A549 treated with DMSO at 1 μM for 4 hours (cell line): ENCODE results near the gene KCNJ10. TPM values are rescaled to one million over a fixed set of nuclear protein-coding genes. Genes with fewer than 3 reads are reported as not detected.

Source experiments
- total RNA-seq: library from RNA; stranded (reverse); fragments of 200-300 nt; extraction: Qiagen RNA extraction; gene quantifications from 5 replicates; pipeline ENCODE4 v1.2.3, GENCODE V29; 2022; ENCODE audit warnings: low read depth

KCNJ10 gene
- total RNA-seq, result 0.02 TPM in 1 of 5 replicates, not detected in the others

GRCh38 chr1:160069460-160070231 is at the start of gene KCNJ10:
Gene KCNJ10 (minus strand): TSS chr1:160070160. CDS start chr1:160042532, 27,628 bp downstream.

GRCh38 chr1:160115545-160116282 is 45.8 kb upstream of the KCNJ10 start, which contains the start of gene ATP1A2:
Gene ATP1A2 (plus strand): TSS chr1:160115759. CDS start chr1:160115862, 103 bp downstream.

GRCh38 chr1:160097911-160098851 is 28.2 kb upstream of the KCNJ10 start, which contains the start of gene IGSF8:
Gene IGSF8 (minus strand): TSS chr1:160098619. CDS start chr1:160098472, 147 bp downstream.

GRCh38 chr1:160081261-160081936 is 11.4 kb upstream of the KCNJ10 start, which contains the start of gene KCNJ9:
Gene KCNJ9 (plus strand): TSS chr1:160081538. CDS start chr1:160084031, 2,493 bp downstream.

GRCh38 chr1:160031365-160032164 is 38.4 kb downstream of the KCNJ10 start, which contains the start of gene PIGM:
Gene PIGM (minus strand): TSS chr1:160031990. CDS start chr1:160031739, 251 bp downstream.

GRCh38 chr1:159953536-159954515 is 116.1 kb downstream of the KCNJ10 start, which contains the start of gene SLAMF9:
Gene SLAMF9 (minus strand): TSS chr1:159954237. CDS start chr1:159954137, 100 bp downstream.

Other genes starting within 250 kb of the KCNJ10 start
- not detected in 5 replicates for gene SLAMF8, start 243.3 kb downstream of the KCNJ10 start, total RNA-seq
- gene VSIG8, start 207.5 kb downstream of the KCNJ10 start, total RNA-seq, result 0.06 to 0.07 TPM in 2 of 5 replicates, not detected in the others
- gene CFAP45, start 170.0 kb downstream of the KCNJ10 start, total RNA-seq, result 0.50 to 1.5 TPM (median 0.70 TPM) in 5 replicates
- gene TAGLN2, start 144.7 kb downstream of the KCNJ10 start, total RNA-seq, result 1,033 to 1,078 TPM (median 1,056 TPM) in 5 replicates
- gene IGSF9, start 124.5 kb downstream of the KCNJ10 start, total RNA-seq, result 0.20 to 0.32 TPM (median 0.29 TPM) in 5 replicates
- 0.17 to 0.41 TPM (median 0.31 TPM) in 5 replicates for gene SLAMF9, start 115.9 kb downstream of the KCNJ10 start, total RNA-seq
- 4.3 to 5.2 TPM (median 4.9 TPM) in 5 replicates for gene PIGM, start 38.2 kb downstream of the KCNJ10 start, total RNA-seq
- gene KCNJ9, start 11.4 kb upstream of the KCNJ10 start, total RNA-seq, result not detected in 5 replicates
- gene IGSF8, start 28.5 kb upstream of the KCNJ10 start, total RNA-seq, result 6.4 to 9.9 TPM (median 8.2 TPM) in 5 replicates
- 0.02 to 0.06 TPM (median 0.03 TPM) in 3 of 5 replicates, not detected in the others for gene ATP1A2, start 45.6 kb upstream of the KCNJ10 start, total RNA-seq
- gene ATP1A4, start 81.4 kb upstream of the KCNJ10 start, total RNA-seq, result not detected in 5 replicates
- not detected in 5 replicates for gene CASQ1, start 120.4 kb upstream of the KCNJ10 start, total RNA-seq
- 190 to 235 TPM (median 206 TPM) in 5 replicates for gene PEA15, start 135.2 kb upstream of the KCNJ10 start, total RNA-seq
- 41.2 to 58.7 TPM (median 53.4 TPM) in 5 replicates for gene DCAF8, start 192.4 kb upstream of the KCNJ10 start, total RNA-seq
- gene PEX19, start 215.0 kb upstream of the KCNJ10 start, total RNA-seq, result 21.2 to 30.0 TPM (median 26.3 TPM) in 5 replicates